Colon (tissue), 2 donors: Measurements from ENCODE around the gene JAG2.

Source experiments
- FAIRE-seq: peaks from 2 replicates; lab custom pipeline; 2012; peaks lifted over from hg19 to GRCh38; lab: Jason Lieb, UNC
- donor health status: control.
- donor health status: control.

Gene JAG2

DNA sequence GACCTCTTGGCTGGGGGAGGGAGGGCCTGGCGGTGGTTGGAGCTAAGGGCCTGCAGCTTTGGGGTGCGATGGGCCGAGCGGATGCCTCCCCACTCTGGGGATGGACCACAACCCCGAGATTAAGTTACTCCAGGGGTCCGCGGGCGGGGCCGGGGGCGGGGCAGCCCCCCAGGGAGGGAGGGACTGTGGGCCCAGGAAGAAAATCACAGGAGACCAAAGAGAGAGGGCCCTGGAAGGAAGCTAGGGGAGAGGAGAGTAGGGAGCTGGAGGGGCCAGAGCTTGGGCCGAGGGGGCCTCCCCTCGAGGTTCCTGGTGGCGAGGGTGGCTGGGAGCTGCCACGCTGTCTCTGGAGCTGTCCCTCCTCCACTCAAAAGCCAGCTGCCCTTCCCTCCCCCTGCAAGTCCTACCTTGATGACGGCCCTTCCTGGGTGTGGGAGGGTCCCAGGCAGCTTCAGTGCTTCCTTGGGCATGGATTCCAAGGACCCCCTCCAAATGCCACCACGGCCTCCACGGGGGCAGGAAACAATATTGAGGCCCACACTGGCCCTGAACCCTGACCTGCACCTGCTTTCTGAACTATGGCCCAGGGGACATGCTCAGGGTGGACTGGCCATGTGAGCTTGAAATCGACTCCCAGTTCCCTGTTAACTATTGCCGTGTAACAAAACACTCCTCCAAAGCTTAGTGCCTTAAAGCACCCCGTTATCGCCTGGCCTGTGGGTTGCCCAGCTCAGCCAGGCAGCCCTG is 13.1 kb upstream of the JAG2 start:
- FAIRE-seq, result no peak

DNA sequence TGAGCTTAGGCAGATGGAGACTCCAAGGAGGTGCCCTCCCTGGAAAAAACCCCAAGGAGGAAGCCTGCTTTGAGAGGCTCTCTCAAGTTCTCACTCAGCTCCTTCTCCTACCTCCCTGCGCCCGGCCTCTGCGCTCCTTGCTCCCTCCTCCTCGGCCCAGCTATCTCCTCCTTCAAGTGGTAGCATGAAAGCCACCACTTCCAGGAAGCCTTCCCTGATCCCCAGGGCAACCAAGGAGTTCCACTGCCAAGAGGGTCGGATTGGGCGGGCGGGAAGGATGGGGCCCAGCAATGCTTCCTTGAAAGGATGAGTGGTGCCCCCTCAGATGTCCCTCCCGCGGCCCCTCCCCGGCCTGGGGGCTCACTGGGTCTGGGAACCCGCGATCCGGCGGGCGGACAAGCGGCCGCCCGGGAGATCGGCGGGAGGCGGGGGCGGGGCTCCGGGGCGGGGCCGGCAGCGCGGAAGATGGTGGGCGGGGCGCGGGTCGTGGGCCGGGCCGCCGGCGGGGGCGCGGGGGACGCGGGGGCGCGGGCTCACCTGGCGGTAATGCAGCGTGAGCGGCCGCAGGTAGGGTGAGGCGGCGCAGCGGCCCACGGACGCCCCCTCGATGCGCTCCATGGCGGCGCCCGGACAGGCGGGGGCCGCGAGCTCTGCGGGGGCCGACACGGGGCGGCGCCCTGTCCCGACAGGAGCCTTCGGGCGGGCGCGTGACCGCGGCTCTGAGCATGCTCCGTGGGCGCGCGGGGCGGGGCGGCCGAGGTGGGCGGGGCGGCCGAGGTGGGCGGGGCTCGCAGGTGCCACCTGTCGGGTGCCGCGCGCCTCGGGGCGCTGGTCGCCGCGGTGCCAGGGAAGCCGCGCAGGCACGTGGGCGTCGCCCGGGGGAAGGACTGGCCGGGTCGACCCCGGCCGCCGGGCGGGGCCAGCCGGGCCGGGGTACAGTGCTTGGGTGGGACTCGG is 12.3 kb upstream of the JAG2 start, which contains the start of gene NUDT14:
NUDT14 (minus strand) TSS at position 721 of the 957 bp plus-strand sequence; CDS start at position 618, 103 bp downstream.
- FAIRE-seq, result no peak

DNA sequence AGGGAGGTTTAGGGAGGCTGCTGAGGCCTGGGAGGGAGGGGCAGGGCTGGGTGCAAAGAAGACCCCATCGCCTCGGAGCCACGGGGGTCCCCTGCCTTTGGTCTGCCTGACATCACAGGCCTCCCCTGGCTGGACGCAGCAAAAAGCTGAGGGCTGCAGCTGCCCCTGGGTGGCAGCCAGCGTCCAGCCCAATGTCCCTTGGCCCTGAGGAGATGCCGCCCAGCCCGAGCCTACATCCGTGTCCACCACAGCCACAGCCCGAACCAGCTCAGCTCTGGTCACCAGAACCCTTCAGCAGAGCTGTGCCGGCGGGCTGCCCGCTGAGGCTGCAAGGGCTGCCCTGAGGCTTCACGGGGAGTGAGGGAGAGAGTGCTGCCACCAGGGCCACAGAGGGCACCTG is 10.6 kb upstream of the JAG2 start:
- no peak for FAIRE-seq

DNA sequence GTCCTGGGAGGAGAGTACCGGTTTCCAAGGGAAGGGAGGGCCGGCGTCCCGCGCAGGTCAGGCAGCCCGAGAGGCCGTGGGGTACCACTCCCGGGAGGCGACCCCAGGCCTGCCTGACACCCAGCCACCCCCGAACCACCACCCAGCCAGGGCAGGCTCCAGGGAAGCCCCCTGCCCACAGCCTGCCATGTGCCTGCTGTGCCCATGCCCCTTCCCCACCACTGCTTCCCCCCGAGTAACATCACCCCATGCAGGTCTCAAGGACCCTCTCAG is 10.2 kb upstream of the JAG2 start:
- no peak for FAIRE-seq

DNA sequence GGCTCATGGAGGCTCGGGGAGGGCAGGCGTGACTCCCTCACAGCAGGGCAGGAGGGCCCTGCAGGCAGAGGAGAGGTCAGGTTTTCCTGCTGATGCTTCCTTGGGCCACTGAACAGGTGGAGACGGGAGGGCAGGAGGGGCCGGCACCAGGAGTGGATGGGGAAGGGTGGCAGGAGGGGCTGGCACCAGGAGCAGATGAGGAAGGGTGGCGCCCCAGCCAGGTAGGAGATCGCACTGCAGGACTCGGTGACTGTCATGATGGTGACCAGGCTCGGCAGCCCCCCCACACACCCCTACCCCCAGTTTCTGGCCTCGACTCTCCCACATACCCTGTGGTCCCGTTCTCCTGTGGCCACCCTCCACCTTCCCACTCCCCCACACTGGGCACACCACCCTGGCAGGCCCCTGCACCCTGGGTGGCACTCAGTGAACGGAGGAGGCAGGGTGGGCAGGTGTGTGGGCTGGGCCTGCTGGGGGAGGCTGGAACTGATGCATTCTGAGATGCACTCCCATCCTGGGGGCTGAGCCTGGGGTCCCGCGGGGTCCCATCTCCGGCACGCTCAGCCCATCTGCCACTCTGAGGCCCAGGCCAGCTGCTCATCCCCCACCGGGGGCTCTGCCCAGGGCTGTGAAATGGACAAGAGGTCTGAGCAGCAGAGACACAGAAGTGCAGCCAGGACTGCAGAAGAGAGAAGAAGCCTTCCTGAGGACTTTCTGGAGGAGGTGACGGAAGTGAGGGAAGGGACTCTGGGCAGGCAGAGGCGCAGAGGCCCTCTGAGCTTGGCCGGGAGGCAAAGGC is 9.7 kb upstream of the JAG2 start:
- no peak for FAIRE-seq

DNA sequence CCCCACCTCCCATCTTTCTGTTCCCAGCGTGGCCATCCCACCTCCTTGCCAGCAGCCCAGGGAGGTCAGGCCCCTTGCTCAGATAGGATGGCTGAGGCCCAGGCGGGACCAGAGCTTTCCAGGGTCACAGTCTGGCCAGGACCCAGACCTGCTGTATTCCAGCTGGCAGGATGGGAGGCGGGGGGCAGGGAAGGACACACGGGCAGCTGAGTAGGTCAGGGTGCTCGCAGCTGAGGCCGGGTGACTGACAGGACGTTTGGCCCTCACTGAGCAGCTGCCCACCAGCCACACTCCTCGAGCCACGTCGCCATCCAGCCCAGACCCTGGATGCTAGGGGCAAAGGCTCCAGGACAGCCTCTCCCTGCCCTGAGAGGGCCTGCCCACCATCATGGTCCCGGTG is 8.5 kb upstream of the JAG2 start:
- FAIRE-seq, result no peak

DNA sequence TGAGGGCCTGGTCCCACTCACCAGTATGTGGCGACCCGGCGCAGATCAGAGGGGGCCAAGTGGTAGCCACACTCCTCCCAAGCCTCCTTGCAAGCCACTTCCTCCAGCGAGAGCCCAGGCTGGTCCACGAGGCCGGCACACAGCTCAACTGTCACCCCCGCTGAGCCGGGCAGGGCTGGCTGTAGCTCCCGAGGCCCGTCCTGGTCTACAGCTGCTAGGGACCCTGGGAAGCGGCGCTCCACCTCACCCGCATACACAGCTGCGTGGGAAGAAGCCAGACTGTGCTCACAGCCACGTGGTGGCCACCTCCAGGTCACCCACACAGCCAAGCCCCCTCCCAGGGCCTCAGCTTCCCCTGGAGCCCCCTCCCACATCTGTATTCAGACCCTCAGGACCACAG is 7.9 kb upstream of the JAG2 start:
- no peak for FAIRE-seq

DNA sequence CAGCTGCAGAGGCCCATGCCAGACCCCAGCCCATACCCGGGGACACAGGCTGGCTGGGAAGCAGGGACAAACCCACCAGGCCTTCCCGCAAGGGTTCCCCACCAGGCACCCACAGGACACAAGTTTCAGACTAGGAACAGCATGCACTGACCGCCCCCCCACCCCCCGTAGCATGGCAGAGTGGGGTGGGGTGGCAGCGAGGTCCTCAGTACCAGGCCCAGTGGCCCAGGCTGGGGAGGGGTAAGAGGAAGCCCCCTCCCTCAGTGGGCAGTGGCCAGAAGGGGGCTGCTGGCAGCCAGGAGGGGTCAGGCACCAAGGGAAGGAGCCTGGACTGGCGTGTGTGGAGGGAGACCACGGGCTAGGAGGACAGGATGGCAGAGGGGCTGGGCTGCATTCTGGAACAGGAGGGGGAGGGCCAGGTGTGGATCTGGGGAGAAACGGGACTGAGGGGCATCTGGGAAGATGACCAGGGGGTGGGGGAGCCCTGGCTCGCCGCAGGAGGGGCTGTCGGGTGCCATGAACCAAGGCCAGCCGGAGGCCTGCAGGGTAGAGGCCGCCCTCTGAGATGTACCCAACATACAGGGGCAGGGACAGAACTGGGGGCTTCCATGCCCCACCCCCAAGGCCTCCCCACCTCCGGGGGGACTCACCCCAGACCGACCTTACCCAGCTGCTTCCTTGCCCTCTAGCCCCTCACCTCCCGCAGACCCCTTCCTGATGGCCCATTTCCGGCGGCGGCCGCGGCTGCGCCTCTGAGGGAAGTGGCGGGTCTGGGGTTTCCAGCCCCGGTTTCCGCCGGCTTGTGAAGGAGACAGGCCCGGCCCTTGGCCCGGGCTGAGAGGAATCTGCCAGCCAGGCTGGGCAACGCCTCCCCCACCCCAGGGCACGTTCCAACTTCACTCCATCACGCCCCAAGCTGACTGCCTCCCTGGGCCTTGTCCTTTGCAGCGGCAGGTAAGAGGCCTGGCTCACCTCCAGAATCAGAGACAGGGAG is 5.6 kb upstream of the JAG2 start:
- FAIRE-seq, result no peak

DNA sequence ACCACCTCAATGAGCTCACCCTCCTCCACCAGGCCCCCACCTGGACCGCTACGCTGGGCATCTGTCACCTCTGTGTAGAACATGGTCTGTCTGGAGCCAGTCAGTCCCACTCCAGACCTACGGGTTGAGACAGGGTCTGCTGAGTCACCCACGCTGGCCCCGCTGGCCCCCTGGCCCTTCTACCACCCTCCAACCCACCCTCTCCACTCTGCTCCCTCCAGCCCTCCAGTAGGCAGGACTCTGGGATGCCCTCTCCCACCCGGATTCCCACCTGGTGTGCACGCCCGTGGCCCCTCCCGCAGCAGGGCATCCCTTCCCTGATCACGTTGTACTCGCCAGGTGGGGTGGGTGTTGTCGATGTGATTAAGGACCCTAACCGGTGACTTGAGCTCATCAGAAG is 4.6 kb upstream of the JAG2 start:
- no peak for FAIRE-seq

DNA sequence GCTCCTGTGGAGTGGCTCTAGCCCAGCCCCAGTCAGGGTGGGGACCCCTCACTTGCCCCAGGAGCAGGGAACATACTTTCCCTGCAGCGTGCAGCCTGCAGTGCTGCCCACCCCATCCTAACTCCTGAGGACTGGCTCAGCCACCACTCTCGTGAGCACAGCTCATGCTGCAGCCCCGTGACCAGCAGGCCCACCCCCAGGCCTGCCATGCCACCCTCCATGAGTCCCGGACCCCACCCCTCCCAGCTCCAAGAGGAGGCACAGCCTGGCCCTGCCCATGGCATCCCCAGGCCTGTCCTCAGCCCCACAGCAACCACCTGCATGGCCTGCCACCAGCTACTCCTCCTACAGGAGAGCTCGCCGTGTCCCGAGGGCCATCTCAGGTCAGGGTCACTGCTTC is 3.9 kb upstream of the JAG2 start:
- no peak for FAIRE-seq

DNA sequence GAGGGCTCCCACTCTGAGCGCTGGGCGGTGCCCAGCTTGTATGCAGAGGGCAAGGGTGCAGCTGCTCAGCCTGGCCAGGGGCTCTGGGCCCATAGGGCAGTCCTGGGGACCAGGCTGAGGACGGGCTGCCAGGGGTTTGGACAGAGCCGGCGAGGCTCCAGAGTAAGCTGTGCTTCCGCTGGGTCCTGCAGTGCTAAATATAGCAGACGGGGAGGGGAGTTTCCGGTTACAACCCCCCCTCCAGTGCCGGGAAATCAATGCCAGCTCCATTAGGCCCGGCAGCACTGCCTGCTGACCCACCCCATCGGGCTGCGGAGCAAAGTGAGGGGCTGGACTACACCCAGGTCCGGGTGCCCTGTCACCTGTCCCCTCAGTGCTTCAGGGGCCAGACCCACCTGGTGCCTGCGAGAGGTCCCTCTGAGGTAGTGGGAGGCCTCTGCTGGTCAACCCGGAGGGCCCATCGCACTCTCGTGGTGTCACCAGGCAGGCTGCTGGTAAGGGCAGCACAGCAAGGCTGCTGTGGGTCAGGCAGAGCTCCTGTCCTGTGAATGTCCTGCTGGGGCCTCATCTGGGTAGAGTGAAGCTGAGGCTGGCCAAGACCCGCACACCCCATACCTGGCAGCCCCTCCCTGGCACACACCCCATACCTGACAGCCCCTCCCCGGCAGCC is 2.6 kb upstream of the JAG2 start:
- no peak for FAIRE-seq

DNA sequence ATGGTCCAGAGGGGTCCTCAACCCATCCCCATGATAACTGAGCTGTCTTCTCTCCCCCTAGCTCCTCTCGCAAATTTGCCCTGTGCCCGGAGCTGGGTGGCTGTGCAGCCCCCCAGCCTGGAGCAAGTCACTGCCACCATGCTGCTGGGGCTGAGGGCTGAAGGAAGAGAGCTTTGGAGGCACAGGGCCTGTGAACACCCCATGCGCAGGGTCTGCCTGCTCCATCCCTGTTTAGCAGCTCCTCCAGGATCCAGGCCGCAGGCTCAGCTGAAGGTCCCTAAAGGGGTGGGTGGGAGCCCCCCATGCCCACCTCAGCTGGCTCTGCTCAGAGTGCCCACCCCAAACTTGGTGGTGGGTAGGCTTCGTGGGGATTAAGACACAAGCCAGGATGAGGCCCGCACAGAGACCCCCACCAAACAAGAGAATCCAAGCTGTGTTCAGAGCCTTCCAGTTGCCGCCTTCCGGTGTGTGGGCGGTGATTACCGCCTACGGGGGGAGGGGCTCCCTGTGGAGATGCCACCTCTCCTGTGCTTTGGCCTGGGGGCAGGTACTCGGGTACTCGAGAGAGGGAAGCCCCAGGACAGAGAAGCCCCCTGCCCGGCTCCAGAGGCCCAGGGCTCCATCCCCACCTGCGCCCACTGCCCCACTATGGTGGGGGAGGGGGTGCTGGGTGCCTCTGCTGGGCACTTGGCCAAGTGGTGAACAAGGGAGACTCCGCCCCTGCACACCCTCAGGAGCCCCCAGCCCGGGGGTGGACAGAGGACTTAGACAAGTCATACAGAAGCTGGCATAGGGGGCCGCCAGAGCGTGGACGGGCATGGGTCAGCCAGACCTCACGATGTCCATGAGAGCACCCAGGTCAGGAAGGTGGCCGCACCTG is 1.4 kb upstream of the JAG2 start:
- FAIRE-seq, result no peak

DNA sequence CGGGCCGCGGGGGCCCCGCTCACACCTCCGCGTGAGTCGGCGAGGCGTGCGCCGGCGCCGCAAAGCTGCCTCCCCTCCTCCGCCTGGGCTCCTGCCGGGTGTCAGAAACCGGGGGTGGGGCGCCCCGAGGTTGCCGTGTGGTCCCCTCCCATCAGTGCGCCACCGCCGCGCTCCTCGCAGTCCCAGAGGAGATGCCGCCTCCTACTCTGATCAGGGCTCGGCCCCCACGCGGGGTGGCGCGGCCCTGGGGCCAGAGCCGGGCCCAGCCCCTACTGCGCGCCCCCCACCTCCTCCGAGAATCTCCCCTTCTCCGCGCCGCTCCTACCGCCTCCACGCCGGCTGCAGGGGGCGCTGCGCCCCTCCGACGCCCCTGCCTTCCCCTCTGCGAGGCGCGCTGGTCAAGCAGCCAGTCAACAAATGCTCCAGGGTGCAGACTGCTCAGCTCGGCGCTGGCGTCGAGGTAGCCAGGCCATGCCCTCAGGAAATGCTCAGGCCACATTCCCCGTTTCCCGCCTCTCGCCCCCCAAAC is 467 bp upstream of the JAG2 start:
- FAIRE-seq, result no peak

DNA sequence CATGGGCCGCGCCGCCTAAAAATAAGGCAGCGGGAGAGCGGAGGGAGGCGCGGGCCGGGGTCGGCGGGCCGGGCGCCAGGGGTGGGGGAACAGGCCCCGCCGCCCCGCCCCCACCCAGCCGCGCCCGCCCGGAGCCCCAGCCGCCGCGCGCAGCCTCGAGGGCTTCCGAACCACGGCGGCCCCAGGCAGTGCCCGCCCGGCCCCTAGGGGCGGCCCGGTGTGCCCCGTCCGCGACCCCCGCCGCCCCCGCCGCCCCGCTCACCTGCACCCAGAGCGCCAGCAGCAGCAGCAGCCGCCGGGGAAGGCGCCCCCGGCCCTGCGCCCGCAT is 519 bp downstream of the JAG2 start:
- FAIRE-seq, result no peak

DNA sequence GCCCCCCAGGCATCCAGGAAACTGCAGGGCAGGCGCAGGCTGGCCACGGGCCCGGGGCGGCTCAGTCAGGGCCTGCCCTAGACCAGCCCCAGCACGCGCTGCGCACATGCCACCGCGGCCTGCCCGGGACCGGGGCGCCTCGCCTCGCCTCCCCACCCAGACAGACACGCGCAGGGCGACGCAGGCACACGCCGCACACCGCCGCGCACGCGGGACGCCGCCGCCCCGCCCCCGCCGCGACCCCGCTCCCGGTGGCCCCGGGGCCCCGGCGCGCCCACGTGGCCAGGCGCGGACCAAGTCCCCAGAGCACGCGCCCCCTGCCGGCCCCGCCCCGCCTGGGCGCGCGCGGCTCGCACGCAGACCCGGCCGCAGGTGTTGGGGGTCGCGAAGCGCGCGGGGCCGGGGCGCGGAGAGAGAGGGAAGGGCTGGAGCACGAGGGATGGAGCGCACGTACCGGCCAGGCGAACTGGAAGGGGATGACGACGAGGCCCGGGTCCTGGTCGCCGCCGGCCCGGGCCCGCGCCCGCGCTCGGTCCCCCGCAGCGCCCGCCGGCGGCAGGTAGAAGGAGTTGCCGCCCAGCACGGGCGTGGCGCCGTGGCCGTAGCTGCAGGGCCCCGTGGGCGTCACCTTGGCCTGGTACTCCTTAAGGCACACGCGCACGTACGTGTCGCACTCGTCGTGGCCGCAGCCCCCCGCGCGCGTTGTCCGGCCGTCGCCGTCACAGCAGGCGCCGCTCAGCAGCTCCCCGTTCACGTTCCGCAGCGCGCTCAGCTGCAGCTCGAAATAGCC is 1.1 kb downstream of the JAG2 start:
- FAIRE-seq, result no peak

DNA sequence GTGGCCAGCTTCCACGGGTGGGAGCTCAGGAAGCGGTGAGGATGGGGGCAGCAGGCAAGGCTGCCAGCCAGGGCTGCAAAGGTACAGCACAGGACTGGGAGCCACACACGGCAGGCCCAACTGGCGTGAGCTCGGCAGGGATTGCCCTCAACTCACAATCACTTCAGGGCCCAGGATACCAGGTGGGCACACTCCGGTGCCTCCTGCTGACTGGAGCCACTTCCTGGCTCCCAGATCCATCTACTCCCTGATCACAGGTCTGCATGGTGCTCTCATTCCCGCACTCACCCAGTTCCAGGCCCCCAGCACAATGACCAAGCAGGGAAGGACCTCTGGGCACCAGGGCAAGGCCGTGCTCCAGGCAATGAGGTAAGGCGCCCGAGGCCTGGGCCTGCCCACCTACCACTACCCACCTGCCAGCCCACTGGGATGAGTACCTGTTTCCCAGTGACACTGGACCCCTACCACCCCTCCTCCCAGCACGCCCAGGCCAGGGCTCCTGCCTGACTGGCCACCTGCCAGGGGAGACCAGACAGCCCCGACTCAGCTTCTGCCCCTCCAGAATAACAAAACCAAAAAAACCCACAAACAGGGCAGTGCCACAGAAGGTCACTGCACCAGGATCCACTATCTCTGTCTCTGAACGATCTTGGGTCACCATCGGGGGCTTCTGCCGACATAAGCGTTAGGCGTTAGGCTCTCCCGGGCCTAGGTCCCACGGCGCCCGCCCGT is 1.8 kb downstream of the JAG2 start:
- FAIRE-seq, result no peak

DNA sequence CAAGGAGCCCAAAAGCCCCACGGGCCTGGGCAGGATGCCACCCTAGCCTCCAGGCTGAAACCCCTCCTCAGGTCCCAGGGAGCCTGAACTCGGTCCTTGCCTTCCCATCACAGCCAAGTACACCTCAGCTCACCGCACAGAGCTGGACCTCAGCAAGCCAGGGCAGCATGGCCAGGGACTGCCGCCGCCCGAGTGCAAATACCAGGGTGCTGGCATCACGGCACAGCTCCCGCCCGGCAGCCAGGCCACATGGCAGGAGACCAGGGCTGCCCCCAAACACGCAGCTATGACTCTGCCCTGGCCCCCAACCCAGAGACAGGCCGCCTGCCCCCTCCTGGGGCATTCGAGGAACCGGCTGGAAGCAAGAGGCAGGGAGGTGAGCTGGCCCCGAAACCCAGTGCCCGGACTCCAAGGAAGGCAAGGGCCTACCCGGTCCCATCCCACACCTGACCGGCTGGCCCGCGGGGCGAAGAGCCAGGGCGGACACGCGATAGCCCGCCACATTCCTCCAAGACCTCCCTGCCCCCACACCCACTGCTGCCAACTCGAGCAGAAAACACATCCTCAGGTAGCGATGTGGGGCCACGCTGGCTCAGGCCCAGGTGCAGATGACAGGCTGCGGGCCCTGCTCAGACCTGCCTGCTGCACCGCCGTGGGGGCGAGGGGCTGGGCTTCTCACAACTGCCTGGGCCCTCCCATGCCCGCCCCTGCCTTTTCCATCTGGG is 2.7 kb downstream of the JAG2 start:
- FAIRE-seq, result no peak
